T follicular helper cell (primary cell): ENCODE results near the gene UFSP1.

Source experiments
- DNase-seq: peaks from one replicate; pipeline ENCODE4 v3.0.0-alpha.2; 2020; ENCODE audit warnings: low read depth

Gene UFSP1

GRCh38 chr7:100895956-100896731, 6.6 kb upstream of the UFSP1 start:
- no peak for DNase-seq

- DNase-seq = no peak
Observed at GRCh38 chr7:100895701-100895955, 6.1 kb upstream of the UFSP1 start, which contains the start of gene ACHE. ACHE (minus strand) TSS chr7:100895888; CDS start chr7:100894232, 1,656 bp downstream.

GRCh38 chr7:100894860-100895700, 5.6 kb upstream of the UFSP1 start:
- peak; percentile 27 for DNase-seq

- DNase-seq = no peak
Observed at GRCh38 chr7:100893910-100894721, 4.6 kb upstream of the UFSP1 start.

- no peak for DNase-seq
Observed at GRCh38 chr7:100893318-100893895, 3.9 kb upstream of the UFSP1 start.

- DNase-seq = no peak
Observed at GRCh38 chr7:100892364-100893317, 3.1 kb upstream of the UFSP1 start.

GRCh38 chr7:100891568-100892247, 2.2 kb upstream of the UFSP1 start:
- no peak for DNase-seq

- DNase-seq = no peak
Observed at GRCh38 chr7:100890653-100891567, 1.4 kb upstream of the UFSP1 start.

- no peak for DNase-seq
Observed at GRCh38 chr7:100888291-100888987, 1.1 kb downstream of the UFSP1 start.

- peak; percentile 61 for DNase-seq
Observed at GRCh38 chr7:100887516-100888290, 1.8 kb downstream of the UFSP1 start.

- DNase-seq = no peak
Observed at GRCh38 chr7:100886936-100887515, 2.5 kb downstream of the UFSP1 start.

- no peak for DNase-seq
Observed at GRCh38 chr7:100886142-100886935, 3.2 kb downstream of the UFSP1 start.

- DNase-seq = no peak
Observed at GRCh38 chr7:100885440-100886141, 3.9 kb downstream of the UFSP1 start.

GRCh38 chr7:100884736-100885439, 4.6 kb downstream of the UFSP1 start:
- DNase-seq = peak; percentile 34
